Transverse colon (tissue), 4 donors: ENCODE measurements around the gene NUP98.

Experiments
- EP300 ChIP-seq: sonication (generic); formaldehyde crosslinking; IDR thresholded peaks from one replicate; pipeline ENCODE4 v1.6.1; 2017; ENCODE audit warnings: antibody characterized with exemption, low read depth
- POLR2A ChIP-seq: fragments of 450-650 bp; IDR thresholded peaks from one replicate; pipeline ENCODE4 v1.6.1; 2016; ENCODE audit warnings: antibody characterized with exemption, mild to moderate bottlenecking, moderate library complexity
- POLR2AphosphoS5 ChIP-seq, 3 donors: sonication (generic); formaldehyde crosslinking; IDR thresholded peaks; one replicate each; pipeline ENCODE4 v1.6.1; 2016; ENCODE audit warnings: antibody characterized with exemption in 3 of 3
- TF ChIP-seq, protein P1 (sequence below), 5 experiments: fragments of 200-600 bp in 3 of 5; fragments of 450-650 bp in 2 of 5; sonication (generic) in 3 of 5; IDR thresholded peaks; 1 replicate in 2 of 5; 2 replicates in 3 of 5; pipeline ENCODE4 v1.5.1; 2016 to 2017; ENCODE audit warnings: antibody characterized with exemption in 5 of 5, inconsistent platforms in 3 of 5, mild to moderate bottlenecking in 2 of 5, moderate library complexity in 1 of 5

DNA sequence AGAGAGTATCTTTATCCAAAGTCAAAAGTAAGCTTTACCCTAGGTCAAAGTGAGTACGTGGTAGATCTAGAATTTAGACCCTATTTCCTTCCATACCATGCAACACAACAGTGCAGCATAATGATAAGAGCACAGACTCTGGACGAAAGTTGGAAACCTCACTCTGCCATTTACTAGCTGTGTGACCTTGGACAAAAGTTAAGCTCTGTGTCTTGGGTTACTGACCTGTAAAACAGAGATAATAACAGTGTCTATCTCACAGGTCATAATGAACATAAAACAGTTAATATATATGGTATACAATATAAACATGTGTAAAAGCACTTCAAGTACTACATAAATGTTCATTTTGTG lies 112.6 kb downstream of the NUP98 start:
- TF ChIP-seq POLR2A = no peak
- TF ChIP-seq, protein P1, sequence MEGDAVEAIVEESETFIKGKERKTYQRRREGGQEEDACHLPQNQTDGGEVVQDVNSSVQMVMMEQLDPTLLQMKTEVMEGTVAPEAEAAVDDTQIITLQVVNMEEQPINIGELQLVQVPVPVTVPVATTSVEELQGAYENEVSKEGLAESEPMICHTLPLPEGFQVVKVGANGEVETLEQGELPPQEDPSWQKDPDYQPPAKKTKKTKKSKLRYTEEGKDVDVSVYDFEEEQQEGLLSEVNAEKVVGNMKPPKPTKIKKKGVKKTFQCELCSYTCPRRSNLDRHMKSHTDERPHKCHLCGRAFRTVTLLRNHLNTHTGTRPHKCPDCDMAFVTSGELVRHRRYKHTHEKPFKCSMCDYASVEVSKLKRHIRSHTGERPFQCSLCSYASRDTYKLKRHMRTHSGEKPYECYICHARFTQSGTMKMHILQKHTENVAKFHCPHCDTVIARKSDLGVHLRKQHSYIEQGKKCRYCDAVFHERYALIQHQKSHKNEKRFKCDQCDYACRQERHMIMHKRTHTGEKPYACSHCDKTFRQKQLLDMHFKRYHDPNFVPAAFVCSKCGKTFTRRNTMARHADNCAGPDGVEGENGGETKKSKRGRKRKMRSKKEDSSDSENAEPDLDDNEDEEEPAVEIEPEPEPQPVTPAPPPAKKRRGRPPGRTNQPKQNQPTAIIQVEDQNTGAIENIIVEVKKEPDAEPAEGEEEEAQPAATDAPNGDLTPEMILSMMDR (IDR thresholded peaks at IDR 0.05) = no peak
- no peak for TF ChIP-seq POLR2AphosphoS5 (IDR thresholded peaks at IDR 0.05)
- TF ChIP-seq EP300 = no peak
